Upper lobe of right lung (tissue), 1 donor: ENCODE data around the gene RHOBTB3. TPM values are rescaled to one million over a fixed set of nuclear protein-coding genes. Genes with fewer than 3 reads are reported as not detected.
A peak's percentile ranks its signal among the peaks of the same experiment; 100 is the strongest.

Source experiments
- ATAC-seq: fragments of 200-7000 bp; cut with Tn5 transposase; one replicate; pipeline ENCODE4 v1.9.1; 2020; ENCODE audit warnings: mild to moderate bottlenecking, moderate library complexity
- DNase-seq: peaks from one replicate; pipeline ENCODE4 v3.0.0-alpha.2; 2020
- H3K27ac ChIP-seq: fragments of 200-600 bp; one replicate; pipeline ENCODE4 v1.8.0; 2022
- H3K27me3 ChIP-seq: fragments of 200-600 bp; one replicate; pipeline ENCODE4 v1.8.0; 2022; ENCODE audit warnings: mild to moderate bottlenecking
- H3K36me3 ChIP-seq: fragments of 200-600 bp; one replicate; pipeline ENCODE4 v1.8.0; 2022
- H3K4me1 ChIP-seq: fragments of 200-600 bp; one replicate; pipeline ENCODE4 v1.8.0; 2022
- H3K4me3 ChIP-seq: fragments of 200-600 bp; one replicate; pipeline ENCODE4 v1.8.0; 2022; ENCODE audit warnings: mild to moderate bottlenecking
- H3K9me3 ChIP-seq: fragments of 200-600 bp; one replicate; pipeline ENCODE4 v1.8.0; 2022
- intact Hi-C: fragments of 100-400 bp; cut with DNase I; formaldehyde crosslinking; loops from one replicate; pipeline ENCODE4 v1.11.0; 2022
- total RNA-seq: library from RNA; stranded (reverse); fragmentation: NEBNext Ultra II Directional; extraction: Animal tissue kit (Norgen Biotek cat#: 25700); gene quantifications from one replicate; pipeline ENCODE4 v1.2.1, GENCODE V29; 2021
- TF ChIP-seq, protein P1 (sequence below): fragments of 200-600 bp; IDR thresholded peaks from one replicate; pipeline ENCODE4 v1.8.0; 2022; ENCODE audit warnings: antibody characterized with exemption
- donor health status: DM: no; HTN: yes; CAD: no; lungs with severe emphysema.

RHOBTB3 gene
- total RNA-seq, 1 donor from 2014 or later: 54.2 TPM

DNA sequence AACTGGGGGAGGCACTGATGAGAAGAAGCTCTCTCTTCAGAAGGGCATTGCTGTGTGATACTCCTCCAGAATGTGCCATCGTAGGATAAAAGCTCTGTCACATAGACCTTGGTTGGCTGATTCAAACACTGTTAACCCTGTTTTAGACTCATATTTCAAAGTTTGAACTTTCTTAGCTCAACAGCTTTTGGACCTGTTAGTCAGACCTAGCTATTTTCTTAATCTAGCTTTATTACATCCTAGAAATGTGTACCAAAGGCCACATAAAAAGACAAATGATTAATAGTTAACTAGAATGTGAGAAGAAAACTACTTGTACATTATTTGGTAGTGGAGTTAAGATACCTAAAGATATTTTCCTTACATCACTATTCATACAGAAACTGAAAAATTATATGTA lies 4.3 kb downstream of the RHOBTB3 start:
- ATAC-seq (no peak), DNase-seq (no peak)
- H3K36me3 ChIP-seq: no peaks in the 10 kb centered on the region
- no peaks in the 10 kb centered on the region for H3K9me3 ChIP-seq
- H3K27ac ChIP-seq: no peak overlapping the region
- no peak overlapping the region for H3K4me3 ChIP-seq
- intact Hi-C loops: no loop called here
- H3K27me3 ChIP-seq: no peaks in the 10 kb centered on the region
- peaks cover 10% of the 10 kb centered on the region for H3K4me1 ChIP-seq
- TF ChIP-seq, protein P1, sequence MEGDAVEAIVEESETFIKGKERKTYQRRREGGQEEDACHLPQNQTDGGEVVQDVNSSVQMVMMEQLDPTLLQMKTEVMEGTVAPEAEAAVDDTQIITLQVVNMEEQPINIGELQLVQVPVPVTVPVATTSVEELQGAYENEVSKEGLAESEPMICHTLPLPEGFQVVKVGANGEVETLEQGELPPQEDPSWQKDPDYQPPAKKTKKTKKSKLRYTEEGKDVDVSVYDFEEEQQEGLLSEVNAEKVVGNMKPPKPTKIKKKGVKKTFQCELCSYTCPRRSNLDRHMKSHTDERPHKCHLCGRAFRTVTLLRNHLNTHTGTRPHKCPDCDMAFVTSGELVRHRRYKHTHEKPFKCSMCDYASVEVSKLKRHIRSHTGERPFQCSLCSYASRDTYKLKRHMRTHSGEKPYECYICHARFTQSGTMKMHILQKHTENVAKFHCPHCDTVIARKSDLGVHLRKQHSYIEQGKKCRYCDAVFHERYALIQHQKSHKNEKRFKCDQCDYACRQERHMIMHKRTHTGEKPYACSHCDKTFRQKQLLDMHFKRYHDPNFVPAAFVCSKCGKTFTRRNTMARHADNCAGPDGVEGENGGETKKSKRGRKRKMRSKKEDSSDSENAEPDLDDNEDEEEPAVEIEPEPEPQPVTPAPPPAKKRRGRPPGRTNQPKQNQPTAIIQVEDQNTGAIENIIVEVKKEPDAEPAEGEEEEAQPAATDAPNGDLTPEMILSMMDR: no peak

DNA sequence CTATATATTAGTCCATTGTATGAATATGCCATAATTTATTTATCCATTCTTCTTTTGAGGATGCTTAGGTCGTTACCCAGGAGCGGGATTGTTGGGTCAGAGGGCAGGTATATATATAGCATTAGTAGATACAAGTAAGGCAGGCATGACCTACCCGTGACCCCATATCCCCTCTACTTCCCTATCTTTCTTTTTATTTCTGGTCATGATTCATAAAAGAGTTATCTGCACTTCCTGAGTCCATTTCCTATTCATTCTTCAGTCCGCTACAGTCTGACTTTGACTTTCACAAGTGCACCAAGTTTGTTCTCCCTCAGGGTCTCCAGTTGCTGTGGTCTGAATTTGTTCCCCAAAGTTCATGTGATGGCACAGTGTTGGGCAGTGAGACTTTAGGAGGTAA lies 6.9 kb downstream of the RHOBTB3 start:
- Histone ChIP-seq H3K27ac (no peak overlapping the region), H3K9me3 (no peaks in the 10 kb centered on the region), H3K4me3 (no peak overlapping the region), H3K4me1 (peaks cover 7% of the 10 kb centered on the region), H3K36me3 (no peaks in the 10 kb centered on the region), H3K27me3 (no peaks in the 10 kb centered on the region)
- intact Hi-C loops: no loop called here
- no peak for DNase-seq
- TF ChIP-seq, protein P1: no peak
- ATAC-seq: peak; percentile 39

DNA sequence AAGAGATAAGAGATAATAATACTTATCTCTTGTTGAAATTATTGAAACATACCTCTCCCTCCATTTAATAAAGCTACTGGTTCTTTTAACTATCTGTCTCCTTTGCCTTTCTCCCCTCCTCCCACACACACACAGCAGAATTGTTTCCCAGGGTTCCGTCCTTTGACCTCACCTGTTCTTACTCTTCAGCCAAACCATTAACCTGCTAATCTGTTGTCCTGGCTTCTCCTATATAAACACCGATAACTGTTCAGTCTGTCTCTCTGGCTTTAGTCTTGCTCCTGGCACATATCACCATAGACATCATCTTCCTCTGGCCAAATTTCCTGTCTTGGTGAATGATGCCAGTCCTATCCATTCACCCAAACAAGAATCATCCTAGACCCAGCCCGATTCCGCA lies 7.7 kb downstream of the RHOBTB3 start:
- H3K27ac ChIP-seq: no peak overlapping the region
- H3K27me3 ChIP-seq: no peaks in the 10 kb centered on the region
- peaks cover 7% of the 10 kb centered on the region for H3K4me1 ChIP-seq
- intact Hi-C loops: no loop called here
- H3K36me3 ChIP-seq: no peaks in the 10 kb centered on the region
- no peak for ATAC-seq
- TF ChIP-seq, protein P1: no peak
- DNase-seq: no peak
- H3K9me3 ChIP-seq: no peaks in the 10 kb centered on the region
- no peak overlapping the region for H3K4me3 ChIP-seq

DNA sequence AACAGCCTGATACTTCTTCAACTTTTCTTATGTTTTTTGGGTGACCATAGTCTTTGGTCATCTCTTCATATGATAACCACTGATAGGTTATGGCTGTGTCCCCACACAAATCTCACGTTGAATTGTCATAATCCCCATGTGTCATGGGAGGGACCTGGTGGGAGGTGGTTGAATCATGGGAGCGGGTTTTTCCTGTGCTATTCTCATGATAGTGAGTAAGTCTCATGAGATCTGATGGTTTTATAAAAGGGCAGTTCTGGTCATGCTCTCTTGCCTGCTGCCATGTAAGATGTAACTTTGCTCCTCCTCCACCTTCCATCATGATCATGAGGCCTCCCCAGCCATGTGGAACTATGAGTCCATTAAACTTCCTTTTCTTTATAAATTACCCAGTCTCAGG lies 8.7 kb downstream of the RHOBTB3 start:
- Histone ChIP-seq H3K27ac (no peak overlapping the region), H3K9me3 (no peaks in the 10 kb centered on the region), H3K36me3 (no peaks in the 10 kb centered on the region), H3K27me3 (no peaks in the 10 kb centered on the region), H3K4me1 (peaks cover 4% of the 10 kb centered on the region), H3K4me3 (no peak overlapping the region)
- intact Hi-C loops: no loop called here
- TF ChIP-seq, protein P1: no peak
- ATAC-seq (no peak), DNase-seq (no peak)

DNA sequence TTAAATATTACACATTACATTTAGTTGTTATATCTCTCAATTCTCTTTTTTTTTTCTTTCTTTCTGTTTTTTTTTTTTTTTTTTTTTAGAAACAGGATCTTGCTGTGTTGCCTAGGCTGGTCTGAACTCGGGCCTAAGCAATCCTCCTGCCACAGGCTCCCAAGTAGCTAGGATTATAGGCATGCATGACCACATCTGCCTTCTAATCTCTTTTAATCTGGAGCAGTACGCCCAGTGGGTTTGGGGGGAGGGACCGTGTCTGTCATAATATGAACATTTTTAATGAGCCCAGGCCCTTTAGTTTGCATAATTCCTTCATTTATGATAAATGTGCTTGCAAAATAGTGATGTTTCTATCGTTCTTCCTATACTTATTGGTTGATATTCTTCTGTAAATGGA lies 10.3 kb downstream of the RHOBTB3 start:
- no peaks in the 10 kb centered on the region for H3K36me3 ChIP-seq
- H3K9me3 ChIP-seq: no peaks in the 10 kb centered on the region
- DNase-seq (no peak), ATAC-seq (no peak)
- intact Hi-C loops: no loop called here
- H3K27ac ChIP-seq: no peak overlapping the region
- H3K4me1 ChIP-seq: peaks cover 3% of the 10 kb centered on the region
- H3K4me3 ChIP-seq: no peak overlapping the region
- no peaks in the 10 kb centered on the region for H3K27me3 ChIP-seq
- TF ChIP-seq, protein P1: no peak

DNA sequence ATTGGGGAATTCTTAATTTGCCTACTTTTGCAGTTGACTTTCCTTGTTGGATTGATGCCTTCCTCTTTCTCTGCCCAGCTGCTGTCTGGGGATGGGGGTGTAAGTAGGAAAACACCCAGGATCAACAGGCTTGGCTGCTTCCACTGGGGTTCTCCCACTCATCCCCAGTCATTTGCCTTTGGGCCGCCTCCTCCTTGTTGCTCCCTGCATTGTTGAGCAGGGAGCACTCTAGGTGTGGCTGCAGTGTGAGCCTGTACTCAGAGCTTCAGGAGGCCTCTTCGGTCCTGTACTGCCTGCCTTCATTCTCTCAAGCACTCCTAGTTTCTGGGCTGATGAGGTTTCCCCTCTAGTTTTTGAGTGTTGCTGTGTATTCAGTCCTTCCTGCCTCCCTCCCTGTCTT lies 12.1 kb downstream of the RHOBTB3 start:
- no peaks in the 10 kb centered on the region for H3K4me1 ChIP-seq
- H3K27ac ChIP-seq: no peak overlapping the region
- DNase-seq: no peak
- intact Hi-C loops: no loop called here
- H3K4me3 ChIP-seq: no peak overlapping the region
- peak; percentile 64 for ATAC-seq
- H3K27me3 ChIP-seq: no peaks in the 10 kb centered on the region
- TF ChIP-seq, protein P1: no peak
- H3K9me3 ChIP-seq: no peaks in the 10 kb centered on the region
- no peaks in the 10 kb centered on the region for H3K36me3 ChIP-seq
